HEK293 (cell line): Measurements from ENCODE around the gene CEBPA.

ENCODE experiments used
- FEZF1 ChIP-seq: fragments of 450-650 bp; formaldehyde crosslinking; IDR thresholded peaks from 2 replicates; pipeline ENCODE4 v1.5.1; 2016; ENCODE audit warnings: missing biosample characterization, missing genetic modification characterization
- HOXC10 ChIP-seq: sonication (generic); formaldehyde crosslinking; IDR thresholded peaks from 2 replicates; pipeline ENCODE4 v1.8.1; 2023; ENCODE audit warnings: mild to moderate bottlenecking, missing genetic modification reagents
- HOXD13 ChIP-seq: sonication (generic); formaldehyde crosslinking; IDR thresholded peaks from 2 replicates; pipeline ENCODE4 v1.8.0; 2022; ENCODE audit warnings: missing genetic modification reagents, borderline replicate concordance
- KLF7 ChIP-seq: fragments of 450-650 bp; formaldehyde crosslinking; IDR thresholded peaks from 2 replicates; pipeline ENCODE4 v1.5.1; 2016; ENCODE audit warnings: missing biosample characterization, missing genetic modification characterization, borderline replicate concordance
- KLF8 ChIP-seq: fragments of 450-650 bp; formaldehyde crosslinking; IDR thresholded peaks from 2 replicates; pipeline ENCODE4 v1.5.1; 2016; ENCODE audit warnings: missing biosample characterization, missing genetic modification characterization
- KLF9 ChIP-seq: fragments of 450-650 bp; formaldehyde crosslinking; IDR thresholded peaks from 2 replicates; pipeline ENCODE4 v1.5.1; 2016; ENCODE audit warnings: missing biosample characterization, missing genetic modification characterization, low read depth
- MYNN ChIP-seq: fragments of 450-650 bp; formaldehyde crosslinking; IDR thresholded peaks from 2 replicates; pipeline ENCODE4 v1.5.1; 2016; ENCODE audit warnings: missing biosample characterization, missing genetic modification characterization, borderline replicate concordance
- PBX3 ChIP-seq: sonication (generic); formaldehyde crosslinking; IDR thresholded peaks from 2 replicates; pipeline ENCODE4 v1.8.1; 2022; ENCODE audit warnings: mild to moderate bottlenecking, moderate library complexity, missing genetic modification reagents
- PRDM1 ChIP-seq: fragments of 450-650 bp; formaldehyde crosslinking; IDR thresholded peaks from 2 replicates; pipeline ENCODE4; 2016; ENCODE audit warnings: missing biosample characterization, missing genetic modification characterization
- REST ChIP-seq: fragments of 450-650 bp; formaldehyde crosslinking; IDR thresholded peaks from 2 replicates; pipeline ENCODE4 v1.5.1; 2016; ENCODE audit warnings: missing biosample characterization, missing genetic modification characterization
- SETDB1 ChIP-seq: IDR thresholded peaks from one replicate; pipeline ENCODE4 v1.6.1; 2017; ENCODE audit warnings: mild to moderate bottlenecking, low read length, moderate library complexity, mixed read lengths; ENCODE audit not compliant: insufficient read length
- TCF7L2 ChIP-seq: IDR thresholded peaks from 2 replicates; pipeline ENCODE4 v1.6.1; 2011; ENCODE audit warnings: low read depth, mild to moderate bottlenecking, inconsistent platforms, low read length, moderate library complexity, borderline replicate concordance
- ZFHX2 ChIP-seq: fragments of 450-650 bp; formaldehyde crosslinking; conservative IDR thresholded peaks from 2 replicates; pipeline ENCODE4 v1.5.1; 2016; ENCODE audit warnings: missing biosample characterization, missing genetic modification characterization
- ZFP3 ChIP-seq: fragments of 450-650 bp; formaldehyde crosslinking; IDR thresholded peaks from 2 replicates; pipeline ENCODE4 v1.5.1; 2016; ENCODE audit warnings: low read depth, missing biosample characterization, missing genetic modification characterization
- ZFP41 ChIP-seq: fragments of 450-650 bp; formaldehyde crosslinking; IDR thresholded peaks from 2 replicates; pipeline ENCODE4 v1.5.1; 2016; ENCODE audit warnings: missing biosample characterization, missing genetic modification characterization, borderline replicate concordance
- ZNF2 ChIP-seq: fragments of 450-650 bp; formaldehyde crosslinking; IDR thresholded peaks from 2 replicates; pipeline ENCODE4 v1.5.1; 2016; ENCODE audit warnings: missing biosample characterization, missing genetic modification characterization
- ZNF266 ChIP-seq: fragments of 450-650 bp; formaldehyde crosslinking; IDR thresholded peaks from 2 replicates; pipeline ENCODE4 v1.5.1; 2016; ENCODE audit warnings: missing biosample characterization, missing genetic modification characterization, low read depth
- ZNF292 ChIP-seq: fragments of 450-650 bp; formaldehyde crosslinking; IDR thresholded peaks from 2 replicates; pipeline ENCODE4 v1.5.1; 2016; ENCODE audit warnings: low read depth, missing biosample characterization, missing genetic modification characterization, borderline replicate concordance
- ZNF311 ChIP-seq: fragments of 450-650 bp; formaldehyde crosslinking; IDR thresholded peaks from 2 replicates; pipeline ENCODE4 v1.5.1; 2017; ENCODE audit warnings: missing biosample characterization, missing genetic modification characterization, borderline replicate concordance
- ZNF473 ChIP-seq: fragments of 450-650 bp; formaldehyde crosslinking; IDR thresholded peaks from 2 replicates; pipeline ENCODE4 v1.5.1; 2017; ENCODE audit warnings: missing biosample characterization, missing genetic modification characterization
- ZNF626 ChIP-seq: fragments of 450-650 bp; sonication (Bioruptor Pico); formaldehyde crosslinking; IDR thresholded peaks from 2 replicates; pipeline ENCODE4 v1.5.1; 2018; ENCODE audit warnings: missing biosample characterization, missing genetic modification characterization, inconsistent platforms
- ZNF629 ChIP-seq: fragments of 450-650 bp; formaldehyde crosslinking; IDR thresholded peaks from 2 replicates; pipeline ENCODE4 v1.5.1; 2017; ENCODE audit warnings: missing biosample characterization, missing genetic modification characterization
- ZNF660 ChIP-seq: fragments of 450-650 bp; IDR thresholded peaks from 2 replicates; pipeline ENCODE4 v1.5.1; 2018; ENCODE audit warnings: missing biosample characterization, mild to moderate bottlenecking, missing genetic modification characterization
- ZNF692 ChIP-seq: fragments of 450-650 bp; formaldehyde crosslinking; IDR thresholded peaks from 2 replicates; pipeline ENCODE4 v1.5.1; 2016; ENCODE audit warnings: missing biosample characterization, missing genetic modification characterization
- TF ChIP-seq, protein P1 (sequence below): fragments of 450-650 bp; formaldehyde crosslinking; IDR thresholded peaks from 2 replicates; pipeline ENCODE4 v1.5.1; 2016; ENCODE audit warnings: missing biosample characterization, missing genetic modification characterization, borderline replicate concordance
- TF ChIP-seq, protein P2 (sequence below): IDR thresholded peaks from 2 replicates; pipeline ENCODE4 v1.6.1; 2011; ENCODE audit warnings: mild to moderate bottlenecking, low read depth, low read length, borderline replicate concordance
- TF ChIP-seq, protein P3 (sequence below): fragments of 450-650 bp; formaldehyde crosslinking; IDR thresholded peaks from 2 replicates; pipeline ENCODE4 v1.5.1; 2016; ENCODE audit warnings: missing biosample characterization, missing genetic modification characterization

Gene CEBPA

DNA sequence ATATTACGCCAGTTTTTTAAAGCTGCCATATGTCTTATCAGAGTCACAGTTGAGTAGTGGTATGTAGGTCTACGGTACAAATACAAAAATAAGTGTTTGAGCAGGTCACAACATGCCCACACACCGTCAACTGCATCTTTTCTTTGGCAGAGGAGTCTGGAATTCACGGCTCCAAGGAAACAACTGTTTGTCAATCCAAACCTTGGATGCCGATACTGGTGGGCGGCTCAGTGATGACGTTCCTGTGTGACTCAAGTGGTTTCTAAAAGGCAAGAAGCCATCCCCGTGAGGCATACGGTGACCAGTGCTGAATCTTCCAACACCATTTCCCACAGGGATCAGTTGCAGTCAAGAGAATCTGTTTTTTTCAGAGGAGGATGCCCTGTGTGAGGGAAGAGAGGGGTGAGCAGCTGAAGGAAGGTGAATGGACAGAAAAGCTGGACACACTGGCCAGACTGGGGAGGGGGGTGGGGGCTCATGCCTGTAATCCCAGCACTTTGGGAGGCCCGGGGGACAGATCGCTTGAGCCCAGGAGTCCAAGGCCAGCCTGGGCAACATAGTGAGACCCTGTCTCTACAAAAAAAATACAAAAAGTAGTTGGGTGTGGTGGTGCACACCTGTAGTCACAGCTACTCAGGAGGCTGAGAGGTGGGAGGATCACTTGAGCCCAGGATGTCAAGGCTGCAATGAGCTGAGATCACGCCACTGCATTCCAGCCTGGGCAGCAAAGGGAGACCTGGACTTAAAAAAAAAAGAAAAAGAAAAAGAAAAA, 48.4 kb upstream of the CEBPA start (continued):
- TF ChIP-seq ZNF266 = no peak
- no peak for TF ChIP-seq KLF8 (tag by site-specific recombination)
- TF ChIP-seq KLF9 (tag by site-specific recombination) = no peak
- TF ChIP-seq SETDB1 = no peak
- TF ChIP-seq KLF7 (tag by site-specific recombination) = no peak
- peak; percentile 57; the same call in 1 of the 2 replicates for TF ChIP-seq ZNF629 (tag by site-specific recombination)
- no peak for TF ChIP-seq ZNF626 (tag by site-specific recombination)
- TF ChIP-seq ZNF311 (tag by site-specific recombination) = no peak
- no peak for TF ChIP-seq ZNF2 (tag by site-specific recombination)
- peak; percentile 90 for TF ChIP-seq ZFHX2 (tag by site-specific recombination)
- no peak for TF ChIP-seq HOXD13 (CRISPR knock-in tag)
- TF ChIP-seq, protein P1, sequence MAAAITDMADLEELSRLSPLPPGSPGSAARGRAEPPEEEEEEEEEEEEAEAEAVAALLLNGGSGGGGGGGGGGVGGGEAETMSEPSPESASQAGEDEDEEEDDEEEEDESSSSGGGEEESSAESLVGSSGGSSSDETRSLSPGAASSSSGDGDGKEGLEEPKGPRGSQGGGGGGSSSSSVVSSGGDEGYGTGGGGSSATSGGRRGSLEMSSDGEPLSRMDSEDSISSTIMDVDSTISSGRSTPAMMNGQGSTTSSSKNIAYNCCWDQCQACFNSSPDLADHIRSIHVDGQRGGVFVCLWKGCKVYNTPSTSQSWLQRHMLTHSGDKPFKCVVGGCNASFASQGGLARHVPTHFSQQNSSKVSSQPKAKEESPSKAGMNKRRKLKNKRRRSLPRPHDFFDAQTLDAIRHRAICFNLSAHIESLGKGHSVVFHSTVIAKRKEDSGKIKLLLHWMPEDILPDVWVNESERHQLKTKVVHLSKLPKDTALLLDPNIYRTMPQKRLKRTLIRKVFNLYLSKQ (tag by site-specific recombination) = no peak
- no peak for TF ChIP-seq MYNN (tag by site-specific recombination)
- TF ChIP-seq, protein P2, sequence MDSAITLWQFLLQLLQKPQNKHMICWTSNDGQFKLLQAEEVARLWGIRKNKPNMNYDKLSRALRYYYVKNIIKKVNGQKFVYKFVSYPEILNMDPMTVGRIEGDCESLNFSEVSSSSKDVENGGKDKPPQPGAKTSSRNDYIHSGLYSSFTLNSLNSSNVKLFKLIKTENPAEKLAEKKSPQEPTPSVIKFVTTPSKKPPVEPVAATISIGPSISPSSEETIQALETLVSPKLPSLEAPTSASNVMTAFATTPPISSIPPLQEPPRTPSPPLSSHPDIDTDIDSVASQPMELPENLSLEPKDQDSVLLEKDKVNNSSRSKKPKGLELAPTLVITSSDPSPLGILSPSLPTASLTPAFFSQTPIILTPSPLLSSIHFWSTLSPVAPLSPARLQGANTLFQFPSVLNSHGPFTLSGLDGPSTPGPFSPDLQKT = no peak
- TF ChIP-seq ZNF292 (tag by site-specific recombination) = no peak
- no peak for TF ChIP-seq ZNF473 (tag by site-specific recombination)
- no peak for TF ChIP-seq TCF7L2
- TF ChIP-seq ZNF660 = peak; percentile 46; the same call in 1 of the 2 replicates
- no peak for TF ChIP-seq FEZF1
- 0 out of 2 replicates have a peak, but pooled peaks have one; percentile 12 for TF ChIP-seq ZFP41 (tag by site-specific recombination)
- TF ChIP-seq ZFP3 (tag by site-specific recombination) = no peak
- TF ChIP-seq ZNF692 (tag by site-specific recombination) = 0 out of 2 replicates have a peak, but pooled peaks have one; percentile 34
- no peak for TF ChIP-seq PBX3 (CRISPR knock-in tag)
- TF ChIP-seq, protein P3, sequence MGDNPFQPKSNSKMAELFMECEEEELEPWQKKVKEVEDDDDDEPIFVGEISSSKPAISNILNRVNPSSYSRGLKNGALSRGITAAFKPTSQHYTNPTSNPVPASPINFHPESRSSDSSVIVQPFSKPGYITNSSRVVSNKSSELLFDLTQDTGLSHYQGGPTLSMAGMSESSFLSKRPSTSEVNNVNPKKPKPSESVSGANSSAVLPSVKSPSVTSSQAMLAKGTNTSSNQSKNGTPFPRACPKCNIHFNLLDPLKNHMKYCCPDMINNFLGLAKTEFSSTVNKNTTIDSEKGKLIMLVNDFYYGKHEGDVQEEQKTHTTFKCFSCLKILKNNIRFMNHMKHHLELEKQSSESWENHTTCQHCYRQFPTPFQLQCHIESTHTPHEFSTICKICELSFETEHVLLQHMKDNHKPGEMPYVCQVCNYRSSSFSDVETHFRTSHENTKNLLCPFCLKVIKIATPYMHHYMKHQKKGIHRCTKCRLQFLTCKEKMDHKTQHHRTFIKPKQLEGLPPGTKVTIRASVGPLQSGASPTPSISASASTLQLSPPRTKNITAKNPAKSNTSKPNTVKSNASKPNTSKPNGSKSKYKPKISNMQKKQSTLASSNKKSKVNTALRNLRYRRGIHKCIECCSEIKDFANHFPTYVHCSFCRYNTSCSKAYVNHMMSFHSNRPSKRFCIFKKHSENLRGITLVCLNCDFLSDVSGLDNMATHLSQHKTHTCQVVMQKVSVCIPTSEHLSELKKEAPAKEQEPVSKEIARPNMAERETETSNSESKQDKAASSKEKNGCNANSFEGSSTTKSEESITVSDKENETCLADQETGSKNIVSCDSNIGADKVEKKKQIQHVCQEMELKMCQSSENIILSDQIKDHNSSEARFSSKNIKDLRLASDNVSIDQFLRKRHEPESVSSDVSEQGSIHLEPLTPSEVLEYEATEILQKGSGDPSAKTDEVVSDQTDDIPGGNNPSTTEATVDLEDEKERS (tag by site-specific recombination) = no peak
- TF ChIP-seq HOXC10 (CRISPR knock-in tag) = no peak
- TF ChIP-seq REST = no peak
- TF ChIP-seq PRDM1 (tag by site-specific recombination) = no peak
